Loucy (cell line): ENCODE data around the gene PVALB.

Experiments used
- EZH2phosphoT487 ChIP-seq: fragments of 200-600 bp; IDR thresholded peaks from 2 replicates; pipeline ENCODE4 v1.6.1; 2018; ENCODE audit warnings: antibody characterized with exemption, mild to moderate bottlenecking, moderate library complexity, borderline replicate concordance
- TF ChIP-seq, protein P1 (sequence below): fragments of 200-600 bp; sonication (generic); conservative IDR thresholded peaks from 2 replicates; pipeline ENCODE4 v1.5.1; 2014; ENCODE audit warnings: mild to moderate bottlenecking, antibody characterized with exemption, low read length

DNA sequence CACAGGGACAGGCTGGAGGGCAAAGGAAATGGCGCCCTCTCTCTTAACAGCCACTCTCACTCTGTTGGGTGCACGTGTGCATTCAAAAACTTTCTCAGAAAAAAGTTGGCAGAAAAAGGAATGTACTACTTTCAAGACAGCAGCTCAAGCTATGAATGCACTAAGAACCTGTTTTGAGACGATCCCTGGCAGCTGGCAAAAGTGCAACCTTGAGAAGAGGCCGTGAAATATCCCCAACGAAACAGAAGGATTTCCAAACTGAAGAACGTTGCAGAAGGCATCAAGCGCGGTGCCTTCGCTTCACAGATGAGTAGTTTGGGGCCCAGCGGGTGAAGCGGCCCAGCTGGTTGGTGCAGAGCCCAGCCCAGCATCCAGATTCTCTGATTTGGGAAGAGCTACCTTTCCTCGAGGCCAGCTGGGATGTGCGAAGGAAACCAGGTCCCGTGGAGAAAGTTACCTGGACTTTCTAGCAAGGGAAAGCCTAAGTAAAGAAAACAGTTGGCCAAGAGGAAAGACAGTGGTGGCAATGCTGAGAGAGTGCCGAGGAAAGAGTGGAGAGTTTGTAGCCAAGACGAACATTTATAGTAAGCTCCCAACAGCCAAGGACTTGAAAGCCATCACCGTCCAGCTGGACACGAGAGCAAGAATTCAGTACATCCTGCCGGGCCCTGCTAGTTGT is 57.2 kb downstream of the PVALB start:
- TF ChIP-seq, protein P1, sequence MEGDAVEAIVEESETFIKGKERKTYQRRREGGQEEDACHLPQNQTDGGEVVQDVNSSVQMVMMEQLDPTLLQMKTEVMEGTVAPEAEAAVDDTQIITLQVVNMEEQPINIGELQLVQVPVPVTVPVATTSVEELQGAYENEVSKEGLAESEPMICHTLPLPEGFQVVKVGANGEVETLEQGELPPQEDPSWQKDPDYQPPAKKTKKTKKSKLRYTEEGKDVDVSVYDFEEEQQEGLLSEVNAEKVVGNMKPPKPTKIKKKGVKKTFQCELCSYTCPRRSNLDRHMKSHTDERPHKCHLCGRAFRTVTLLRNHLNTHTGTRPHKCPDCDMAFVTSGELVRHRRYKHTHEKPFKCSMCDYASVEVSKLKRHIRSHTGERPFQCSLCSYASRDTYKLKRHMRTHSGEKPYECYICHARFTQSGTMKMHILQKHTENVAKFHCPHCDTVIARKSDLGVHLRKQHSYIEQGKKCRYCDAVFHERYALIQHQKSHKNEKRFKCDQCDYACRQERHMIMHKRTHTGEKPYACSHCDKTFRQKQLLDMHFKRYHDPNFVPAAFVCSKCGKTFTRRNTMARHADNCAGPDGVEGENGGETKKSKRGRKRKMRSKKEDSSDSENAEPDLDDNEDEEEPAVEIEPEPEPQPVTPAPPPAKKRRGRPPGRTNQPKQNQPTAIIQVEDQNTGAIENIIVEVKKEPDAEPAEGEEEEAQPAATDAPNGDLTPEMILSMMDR: no peak
- TF ChIP-seq EZH2phosphoT487: no peak
